Natural killer cell (primary cell): ENCODE data around the gene S100A3. TPM values are rescaled to one million over a fixed set of nuclear protein-coding genes. Genes with fewer than 3 reads are reported as not detected.

Experiments used
- ATAC-seq, 3 donors: fragments of 150-1000 bp in 2 of 3; fragments of 200-7000 bp in 1 of 3; cut with Tn5 transposase; 1 replicate in 1 of 3; 2 replicates in 2 of 3; pipeline ENCODE4 v1.10.0; 2021; ENCODE audit warnings: mild to moderate bottlenecking in 2 of 3, moderate library complexity in 2 of 3
- DNase-seq, 2 donors: peaks; one replicate each; pipeline versions ENCODE4 v3.0.0 to v3.0.0-alpha.2; 2013 to 2021; ENCODE audit warnings: mixed read lengths in 1 of 2
- H3K27ac ChIP-seq: one replicate; pipeline ENCODE4 v1.5.1; 2013; ENCODE audit warnings: mild to moderate bottlenecking, low read length
- H3K27me3 ChIP-seq: one replicate; pipeline ENCODE4 v1.6.1; 2013; ENCODE audit warnings: low read length; ENCODE audit not compliant: control insufficient read depth, insufficient read depth
- H3K36me3 ChIP-seq: one replicate; pipeline ENCODE4 v1.6.1; 2013; ENCODE audit warnings: low read length; ENCODE audit not compliant: control insufficient read depth, insufficient read depth
- H3K4me1 ChIP-seq: one replicate; pipeline ENCODE4 v1.6.1; 2013; ENCODE audit warnings: low read length; ENCODE audit not compliant: control insufficient read depth, insufficient read depth
- H3K4me3 ChIP-seq: one replicate; pipeline ENCODE4 v1.5.1; 2013; ENCODE audit warnings: low read length
- H3K9me3 ChIP-seq: one replicate; pipeline ENCODE4 v1.6.1; 2013; ENCODE audit warnings: low read length; ENCODE audit not compliant: control insufficient read depth, insufficient read depth
- H3K27ac Mint-ChIP-seq, 2 donors: one replicate each; pipeline ENCODE4 v1.8.0; 2022; ENCODE audit warnings: mild to moderate bottlenecking in 2 of 2, mixed read lengths in 2 of 2, moderate library complexity in 1 of 2
- H3K27me3 Mint-ChIP-seq, 2 donors: one replicate each; pipeline ENCODE4 v1.8.0; 2022; ENCODE audit warnings: low read depth in 2 of 2, mixed read lengths in 2 of 2
- H3K36me3 Mint-ChIP-seq: one replicate; pipeline ENCODE4 v1.8.0; 2022; ENCODE audit warnings: mixed read lengths
- H3K4me1 Mint-ChIP-seq, 2 donors: one replicate each; pipeline ENCODE4 v1.8.0; 2022; ENCODE audit warnings: mixed read lengths in 2 of 2
- H3K4me3 Mint-ChIP-seq: one replicate; pipeline ENCODE4 v1.8.0; 2022; ENCODE audit warnings: mild to moderate bottlenecking, moderate library complexity, mixed read lengths
- H3K9me3 Mint-ChIP-seq, 2 donors: one replicate each; pipeline ENCODE4 v1.8.0; 2022; ENCODE audit warnings: mixed read lengths in 2 of 2
- CTCF ChIP-seq: fragments of 200-600 bp; IDR thresholded peaks from one replicate; pipeline ENCODE4 v1.8.0; 2022; ENCODE audit warnings: antibody characterized with exemption
- WGBS: methylation state at CpG from one replicate; pipeline ENCODE4 v1.1.7; 2013; ENCODE audit warnings: missing lambda C conversion rate; ENCODE audit not compliant: insufficient coverage; 5-methylcytosine and 5-hydroxymethylcytosine counted together
- intact Hi-C: fragments of 100-400 bp; cut with micrococcal nuclease; formaldehyde crosslinking; loops from one replicate; pipeline ENCODE4 v1.14.2; 2022
- total RNA-seq, 4 donors: library from RNA; stranded (reverse); fragments of 120-200 nt in 1 of 4; gene quantifications; one replicate each; pipeline versions ENCODE4 v1.2.3 to v1.2.4, GENCODE V29; 2013 to 2022

Gene S100A3
- total RNA-seq, 3 donors from 2014 or later (not counting 1 experiment from before 2014, with no cell fraction given), result not detected

DNA sequence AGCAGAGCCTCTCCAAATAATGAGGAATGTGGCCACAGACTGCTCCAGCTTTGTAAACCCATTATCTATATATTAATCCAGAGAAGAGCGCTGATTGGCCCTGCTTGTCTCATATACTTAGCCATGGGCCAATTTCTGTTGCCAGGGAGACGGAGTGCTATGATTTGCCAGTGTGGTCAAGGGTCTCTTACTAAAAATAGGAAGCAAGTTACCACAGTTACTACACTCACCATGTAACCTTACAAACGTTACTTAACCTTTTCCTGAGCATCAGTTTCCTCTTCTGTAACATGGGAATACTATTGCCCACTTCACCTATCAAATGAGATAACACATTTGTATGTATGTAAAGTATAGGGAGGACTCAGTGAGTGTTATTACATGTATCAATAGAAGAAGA is 24.3 kb upstream of the S100A3 start:
- DNase-seq (no peak), ATAC-seq (no peak)
- no peak overlapping the region for H3K4me3 ChIP-seq
- no peaks in the 10 kb centered on the region for H3K36me3 Mint-ChIP-seq
- no peak for TF ChIP-seq CTCF
- no peaks in the 10 kb centered on the region for H3K9me3 ChIP-seq
- no peak overlapping the region for H3K4me3 Mint-ChIP-seq
- peaks cover 2% of the 10 kb centered on the region for H3K27me3 ChIP-seq
- intact Hi-C loops, result no loop called here
- H3K4me1 Mint-ChIP-seq, result peaks cover 5 to 6% of the 10 kb centered on the region in 2 donors
- peaks cover 5% of the 10 kb centered on the region for H3K4me1 ChIP-seq
- H3K36me3 ChIP-seq, result no peaks in the 10 kb centered on the region
- H3K27me3 Mint-ChIP-seq, result peaks cover 18 to 23% of the 10 kb centered on the region in 2 donors
- H3K27ac Mint-ChIP-seq, result no peak overlapping the region
- H3K9me3 Mint-ChIP-seq, result no peaks in the 10 kb centered on the region
- H3K27ac ChIP-seq, result no peak overlapping the region
- no CpG with 5 or more reads among the region's 3 CpGs for WGBS

- no peak overlapping the region for H3K27ac ChIP-seq
- no peak overlapping the region for H3K27ac Mint-ChIP-seq
- DNase-seq (peak in 1 of 2 donors; percentile 65), ATAC-seq (peak; percentile 35 to 64 (median 61))
- no peaks in the 10 kb centered on the region for H3K9me3 ChIP-seq
- peaks cover 11 to 12% of the 10 kb centered on the region in 2 donors for H3K4me1 Mint-ChIP-seq
- no peak overlapping the region for H3K4me3 ChIP-seq
- H3K36me3 ChIP-seq, result no peaks in the 10 kb centered on the region
- no peaks in the 10 kb centered on the region for H3K9me3 Mint-ChIP-seq
- H3K4me1 ChIP-seq, result peaks cover 13% of the 10 kb centered on the region
- 9% methylated on average over 3 of the region's 3 CpGs for WGBS
- H3K27me3 Mint-ChIP-seq, result peaks cover 10 to 16% of the 10 kb centered on the region in 2 donors
- peaks cover 2% of the 10 kb centered on the region for H3K27me3 ChIP-seq
- H3K4me3 Mint-ChIP-seq, result no peak overlapping the region
- no peaks in the 10 kb centered on the region for H3K36me3 Mint-ChIP-seq
- peak; percentile 19 for TF ChIP-seq CTCF
- intact Hi-C loops, result no loop called here
Measured at GRCh38 chr1:153572569-153573015, 23.5 kb upstream of the S100A3 start.

DNA sequence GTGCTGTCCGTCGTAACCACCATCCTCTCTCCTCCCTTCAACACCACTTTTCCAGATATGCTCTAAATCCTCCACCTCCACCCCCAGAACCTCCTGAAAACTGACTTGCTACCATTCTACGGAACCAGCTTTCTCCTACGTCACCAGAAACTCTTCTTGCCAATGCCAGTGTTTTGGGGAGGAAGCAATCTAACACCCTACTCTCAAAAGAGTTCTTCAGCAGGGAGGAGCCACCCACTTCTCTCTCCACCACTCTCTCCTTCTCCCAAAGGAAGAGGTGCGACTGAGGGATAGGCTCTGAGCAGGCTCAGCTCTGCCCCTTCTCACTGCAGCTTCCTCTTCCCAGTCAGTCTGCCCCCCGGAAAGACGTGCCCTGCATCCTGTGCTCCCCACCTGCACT is 22.6 kb upstream of the S100A3 start:
- no peaks in the 10 kb centered on the region for H3K36me3 ChIP-seq
- ATAC-seq (no peak), DNase-seq (no peak)
- no peaks in the 10 kb centered on the region for H3K9me3 ChIP-seq
- Mint-ChIP-seq H3K4me1 (peaks cover 16 to 18% of the 10 kb centered on the region in 2 donors), H3K27me3 (peaks cover 2 to 15% of the 10 kb centered on the region in 2 donors), H3K9me3 (no peaks in the 10 kb centered on the region), H3K36me3 (no peaks in the 10 kb centered on the region), H3K4me3 (no peak overlapping the region), H3K27ac (no peak overlapping the region)
- H3K4me1 ChIP-seq, result peaks cover 21% of the 10 kb centered on the region
- H3K27ac ChIP-seq, result no peak overlapping the region
- TF ChIP-seq CTCF, result no peak
- intact Hi-C loops, result no loop called here
- 84% methylated on average over 7 of the region's 7 CpGs for WGBS
- H3K27me3 ChIP-seq, result no peaks in the 10 kb centered on the region
- no peak overlapping the region for H3K4me3 ChIP-seq

GRCh38 chr1:153570874-153571273 is 21.8 kb upstream of the S100A3 start:
- Mint-ChIP-seq H3K4me3 (no peak overlapping the region), H3K36me3 (no peaks in the 10 kb centered on the region), H3K4me1 (peaks cover 22 to 26% of the 10 kb centered on the region in 2 donors), H3K9me3 (no peaks in the 10 kb centered on the region), H3K27me3 (peaks cover 0 to 12% of the 10 kb centered on the region in 2 donors), H3K27ac (no peak overlapping the region)
- Histone ChIP-seq H3K27me3 (no peaks in the 10 kb centered on the region), H3K9me3 (no peaks in the 10 kb centered on the region), H3K27ac (no peak overlapping the region), H3K36me3 (no peaks in the 10 kb centered on the region), H3K4me1 (peaks cover 30% of the 10 kb centered on the region), H3K4me3 (no peak overlapping the region)
- no peak for TF ChIP-seq CTCF
- DNase-seq, result no peak
- ATAC-seq, result no peak
- 96% methylated on average over 5 of the region's 5 CpGs for WGBS
- intact Hi-C loops, result no loop called here
